NCI-H2029 treated with DMSO at 0.1 percent for 48 hours (cell line): Measurements from ENCODE around the gene RBMS3.
"Not testable (repeated sequence)": the region's sequence is repeated elsewhere in the genome, so short reads cannot be mapped to it uniquely, and the experiment has no call there.

Experiments used
- DNase-seq: peaks from one replicate; lab custom pipeline; 2025; lab: John Stamatoyannopoulos, UW

The RBMS3 gene

GRCh38 chr3:30024466-30024865, 743.6 kb downstream of the RBMS3 start:
- no peak for DNase-seq

- DNase-seq = no peak
Observed at GRCh38 chr3:30026851-30027250, 746.0 kb downstream of the RBMS3 start.

GRCh38 chr3:30034246-30034991, 753.5 kb downstream of the RBMS3 start:
- no peak for DNase-seq

- no peak for DNase-seq
Observed at GRCh38 chr3:30035935-30036567, 755.2 kb downstream of the RBMS3 start.

GRCh38 chr3:30040126-30040525, 759.3 kb downstream of the RBMS3 start:
- no peak for DNase-seq

- DNase-seq = not testable (repeated sequence)
Observed at GRCh38 chr3:30041481-30041880, 760.6 kb downstream of the RBMS3 start.

GRCh38 chr3:30042274-30042859, 761.5 kb downstream of the RBMS3 start:
- DNase-seq = peak; percentile 35

GRCh38 chr3:30042916-30043555, 762.2 kb downstream of the RBMS3 start:
- no peak for DNase-seq

GRCh38 chr3:30044515-30044914, 763.6 kb downstream of the RBMS3 start:
- DNase-seq = no peak

- DNase-seq = no peak
Observed at GRCh38 chr3:30048431-30048830, 767.6 kb downstream of the RBMS3 start.

GRCh38 chr3:30050116-30050515, 769.2 kb downstream of the RBMS3 start:
- DNase-seq = not testable (repeated sequence)

- DNase-seq = no peak
Observed at GRCh38 chr3:30059240-30059639, 778.4 kb downstream of the RBMS3 start.
